ENCODE measurements around the gene ALPG.

GRCh38 chr2:232458051-232458660 lies 51.5 kb downstream of the ALPG start:
- TF ChIP-seq CTCF (conservative IDR thresholded peaks at IDR 0.05; ENCODE audit: low read depth, low read length) (no peak), EZH2 (IDR thresholded peaks at IDR 0.05; ENCODE audit: borderline replicate concordance, low read depth, low read length, poor library complexity, severe bottlenecking) (no peak)
